HG03045 (cell line): Measurements from ENCODE around the gene EVA1B.

Source experiments
- ATAC-seq: cut with Tn5 transposase; IDR thresholded peaks from one replicate; pipeline ENCODE4 v1.9.1; 2021; ENCODE audit warnings: mild to moderate bottlenecking, moderate library complexity; ENCODE audit not compliant: unreplicated experiment

The EVA1B gene

DNA sequence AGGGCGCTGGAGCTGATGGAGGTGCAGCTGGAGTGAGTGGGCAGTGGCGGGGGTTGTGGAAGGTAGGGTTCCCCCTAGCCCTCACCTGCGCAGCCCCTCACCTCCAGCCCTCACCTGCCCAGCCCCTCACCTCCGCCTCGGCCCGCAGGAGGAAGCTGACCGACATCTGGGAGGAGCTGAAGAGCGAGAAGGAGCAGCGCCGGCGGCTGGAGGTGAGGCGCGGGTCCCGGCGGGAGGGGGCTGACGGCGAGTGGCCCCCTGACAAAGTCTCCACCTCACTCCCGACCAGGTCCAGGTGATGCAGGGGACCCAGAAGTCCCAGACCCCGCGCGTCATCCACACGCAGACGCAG, 2.7 kb downstream of the EVA1B start:
- no peak for ATAC-seq

GRCh38 chr1:36320291-36320761, 3.1 kb downstream of the EVA1B start:
- ATAC-seq: no peak

DNA sequence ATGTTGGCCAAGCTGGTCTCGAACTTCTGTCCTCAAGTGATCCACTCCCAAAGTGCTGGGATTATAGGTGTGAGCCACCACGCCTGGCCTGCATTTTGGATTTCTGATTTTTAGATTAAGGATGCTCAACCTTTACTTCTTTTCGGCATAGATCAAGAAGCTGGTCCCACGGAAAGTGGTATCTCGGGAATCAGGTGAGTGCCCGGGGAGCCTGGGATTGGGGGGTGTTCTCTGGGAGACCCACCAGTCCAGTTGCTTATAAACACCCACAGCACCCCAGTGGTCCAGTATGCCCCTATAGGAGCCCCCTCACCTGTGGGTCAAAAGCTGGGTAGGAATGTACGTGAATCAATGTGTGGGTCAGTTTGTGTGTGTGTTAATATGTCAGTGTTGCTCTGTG, 14.0 kb downstream of the EVA1B start:
- no peak for ATAC-seq

- ATAC-seq: no peak
Observed at GRCh38 chr1:36307601-36308330, 15.7 kb downstream of the EVA1B start.

- peak; percentile 96 for ATAC-seq
Observed at GRCh38 chr1:36306902-36307456, 16.5 kb downstream of the EVA1B start.

DNA sequence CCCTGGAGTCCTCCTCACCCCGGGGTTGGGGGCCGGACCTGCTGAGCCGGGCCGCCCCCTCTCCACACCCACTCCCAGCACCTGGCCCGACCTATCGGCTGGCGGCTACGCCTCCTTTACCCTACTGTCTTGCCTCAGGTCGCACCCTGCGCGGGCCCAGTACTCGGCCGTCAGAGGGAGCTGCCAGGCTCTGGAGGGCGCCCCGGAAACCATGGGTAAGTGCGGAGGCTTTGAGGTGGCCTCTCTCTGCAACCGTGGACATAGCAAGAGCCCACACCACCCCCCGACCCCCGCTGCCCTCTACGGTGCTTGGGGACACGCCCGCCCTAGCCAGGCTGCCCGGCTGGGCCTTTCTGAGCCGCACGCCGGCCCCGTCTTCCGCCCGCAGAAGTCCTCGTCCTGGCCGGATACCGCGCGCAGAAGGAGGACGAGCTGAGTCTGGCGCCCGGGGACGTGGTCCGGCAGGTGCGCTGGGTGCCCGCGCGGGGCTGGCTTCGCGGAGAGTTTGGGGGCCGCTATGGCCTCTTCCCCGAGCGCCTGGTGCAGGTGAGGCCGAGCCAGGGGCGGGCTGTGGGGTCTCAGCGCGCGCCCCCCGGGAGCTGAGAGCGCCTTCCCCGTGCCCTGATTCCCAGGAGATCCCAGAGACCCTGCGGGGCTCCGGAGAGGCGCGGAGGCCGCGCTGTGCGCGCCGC, 17.1 kb downstream of the EVA1B start, which contains the start of gene SH3D21:
TSS of gene SH3D21 (plus strand) at position 159 of the 692 bp plus-strand sequence. CDS start at position 212, 53 bp downstream.
- peak; percentile 26 for ATAC-seq

DNA sequence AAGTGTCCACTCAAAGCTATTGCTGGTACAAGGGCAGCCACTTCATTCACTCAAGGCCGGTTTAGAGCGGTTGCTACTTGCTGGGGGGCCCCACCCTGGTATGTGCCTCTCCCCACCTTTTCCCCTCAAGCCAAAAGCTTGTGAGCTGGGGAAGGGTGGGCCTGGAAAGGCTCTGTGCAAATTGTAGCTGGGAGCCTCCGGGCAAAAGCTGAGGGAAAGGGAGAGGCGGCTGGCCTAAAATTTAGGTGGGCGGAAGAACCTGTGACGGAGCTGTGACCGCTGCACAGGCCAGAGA, 17.6 kb downstream of the EVA1B start:
- ATAC-seq: no peak

DNA sequence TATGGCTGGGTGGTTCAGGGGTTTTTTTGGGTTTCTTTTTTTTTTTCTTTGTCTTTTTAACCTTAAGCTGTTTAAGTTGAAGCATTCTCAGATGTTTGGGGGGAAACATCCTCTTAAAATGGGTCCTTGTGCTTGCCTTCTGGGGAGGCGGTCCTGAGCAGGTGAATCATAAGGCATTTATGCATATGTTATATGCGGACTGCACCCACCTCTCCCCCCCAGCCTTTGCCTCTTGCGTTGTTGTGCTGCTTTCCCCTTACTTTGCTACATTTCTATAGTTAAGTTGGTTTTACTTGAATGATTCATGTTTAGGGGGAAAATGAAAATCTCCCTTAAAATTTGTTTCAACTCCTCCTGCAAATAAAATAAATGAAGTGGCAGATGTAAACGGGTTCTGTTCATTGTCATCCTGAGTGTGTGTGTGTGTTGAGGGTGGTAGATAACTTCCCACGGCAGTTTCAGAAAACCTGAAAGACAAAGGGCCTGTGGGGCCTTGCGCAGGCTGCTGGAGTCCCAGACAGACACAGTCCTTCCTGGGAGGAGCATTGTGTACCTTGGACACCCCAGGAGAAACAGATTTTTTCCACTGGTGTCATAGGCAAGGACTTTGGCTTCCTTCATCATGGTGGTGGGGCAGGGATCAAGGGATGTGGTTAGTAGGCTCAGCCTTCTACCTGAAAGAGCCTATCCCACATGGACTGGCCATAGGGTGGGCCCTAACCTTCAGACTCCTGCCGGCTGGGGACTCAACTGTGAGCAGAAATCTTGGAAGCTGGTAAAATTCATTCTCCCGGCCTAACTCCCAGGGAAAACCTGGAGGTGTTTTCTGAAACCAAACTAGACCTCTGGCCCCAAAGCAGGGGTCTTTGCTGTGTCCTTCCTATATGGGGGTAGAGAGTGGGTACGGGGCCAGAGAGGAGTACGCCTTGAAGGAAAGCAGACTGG, 18.2 kb downstream of the EVA1B start:
- no peak for ATAC-seq

DNA sequence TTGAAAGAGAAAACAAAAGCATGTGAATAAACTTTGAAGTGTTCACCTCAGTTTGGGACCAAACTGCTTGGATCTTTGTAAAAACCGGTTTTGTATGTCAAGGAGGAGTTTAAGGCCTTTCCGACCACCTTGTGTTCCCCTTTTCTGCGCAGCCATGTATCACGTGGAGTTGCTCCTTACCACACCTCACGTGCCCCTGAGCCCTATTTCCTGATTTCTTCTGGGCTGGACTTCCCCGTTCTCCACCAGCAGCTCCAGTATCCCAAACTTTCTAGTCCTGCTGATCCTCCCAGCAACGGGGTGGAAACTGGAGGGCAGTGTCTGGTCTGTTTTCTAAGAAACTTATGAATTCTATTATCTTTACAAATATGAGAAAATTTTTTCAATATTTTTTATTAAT, 18.9 kb downstream of the EVA1B start:
- ATAC-seq: no peak

DNA sequence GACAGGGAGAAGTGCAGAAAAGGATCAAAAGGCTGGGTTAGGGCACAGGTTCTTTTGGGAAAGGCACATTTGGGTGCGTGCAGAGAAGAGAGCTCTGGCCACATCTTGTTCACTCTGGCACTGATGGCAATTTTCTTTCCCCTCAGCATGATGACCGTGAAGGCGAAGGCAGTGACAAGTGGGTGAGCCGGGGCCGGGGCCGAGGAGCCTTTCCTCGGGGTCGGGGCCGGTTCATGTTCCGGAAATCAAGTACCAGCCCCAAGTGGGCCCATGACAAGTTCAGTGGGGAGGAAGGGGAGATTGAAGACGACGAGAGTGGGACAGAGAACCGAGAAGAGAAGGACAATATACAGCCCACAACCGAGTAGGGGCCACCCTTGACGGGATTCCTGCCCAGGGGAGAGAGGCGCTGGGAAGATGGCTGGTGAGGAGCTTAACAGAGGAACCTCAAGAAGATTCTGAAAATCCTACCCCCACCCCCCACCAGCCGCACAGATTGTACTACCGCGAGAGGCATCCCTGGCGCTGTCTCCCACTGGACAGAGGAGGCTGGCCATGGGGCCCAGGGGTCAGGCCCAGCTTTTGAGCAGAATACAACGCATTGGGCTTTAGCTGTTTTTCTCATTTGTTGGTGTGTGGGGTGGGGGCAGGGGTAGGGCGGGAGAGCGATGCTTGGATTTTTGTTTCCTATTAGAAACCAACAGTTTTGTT, 19.6 kb downstream of the EVA1B start:
- no peak for ATAC-seq

GRCh38 chr1:36303244-36303643, 20.2 kb downstream of the EVA1B start:
- no peak for ATAC-seq

- ATAC-seq: no peak
Observed at GRCh38 chr1:36301220-36301619, 22.2 kb downstream of the EVA1B start.

- ATAC-seq: no peak
Observed at GRCh38 chr1:36300526-36300925, 22.9 kb downstream of the EVA1B start.

DNA sequence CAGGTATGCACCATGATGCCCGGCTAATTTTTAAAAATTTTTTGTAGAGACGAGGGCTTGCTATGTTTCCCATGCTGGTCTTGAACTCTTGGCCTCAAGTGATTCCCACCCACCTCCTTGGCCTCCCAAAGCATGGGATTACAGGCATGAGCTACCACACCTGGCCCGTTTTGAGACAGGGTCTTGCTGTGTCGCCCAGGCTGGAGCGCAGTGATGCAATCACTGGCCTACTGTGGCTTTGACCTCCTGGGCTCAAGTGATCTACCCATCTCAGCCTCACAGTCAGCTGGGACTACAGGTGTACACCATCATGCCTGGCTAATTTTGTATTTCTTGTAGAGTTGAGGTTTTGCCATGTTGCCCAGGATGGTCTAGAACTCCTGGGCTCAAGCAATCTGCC, 24.8 kb downstream of the EVA1B start:
- no peak for ATAC-seq

DNA sequence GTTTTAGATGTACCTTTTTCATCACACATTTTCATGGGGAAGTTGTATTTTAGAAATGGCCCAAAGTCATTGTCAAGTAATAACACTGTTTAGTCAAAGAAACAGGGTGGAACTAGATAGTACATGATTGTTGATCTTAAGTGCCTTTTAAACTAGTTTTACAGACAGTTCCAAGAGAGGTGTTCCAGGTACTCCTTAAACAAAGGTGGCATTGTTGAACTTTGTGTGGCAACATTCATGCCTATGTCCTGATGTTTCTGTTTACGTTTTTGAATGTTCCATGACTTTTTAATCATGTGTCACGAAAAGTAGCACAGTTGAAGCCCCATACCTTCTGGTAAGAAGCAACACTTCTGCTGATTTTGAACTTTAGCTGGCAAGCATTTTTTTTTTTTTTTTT, 26.4 kb downstream of the EVA1B start:
- no peak for ATAC-seq

DNA sequence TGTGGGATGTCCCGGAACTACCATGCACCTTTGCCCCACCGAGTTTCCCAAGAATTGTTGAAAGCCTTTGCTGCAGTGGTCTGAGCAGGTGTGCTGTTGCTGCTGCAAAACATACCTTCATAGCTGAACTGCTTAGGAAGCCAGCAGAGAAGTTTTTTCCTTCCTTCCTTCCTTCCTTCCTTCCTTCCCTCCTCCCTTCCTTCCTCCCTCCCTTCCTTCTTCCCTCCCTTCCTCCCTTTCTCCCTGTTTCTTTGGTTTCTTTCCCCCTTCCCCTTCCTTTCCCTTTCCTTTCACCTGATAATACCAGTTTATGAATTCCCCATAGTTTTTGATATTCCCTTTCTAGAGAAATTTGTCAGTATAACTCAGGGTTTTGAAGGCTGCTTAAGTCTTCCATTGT, 28.1 kb downstream of the EVA1B start:
- ATAC-seq: no peak

DNA sequence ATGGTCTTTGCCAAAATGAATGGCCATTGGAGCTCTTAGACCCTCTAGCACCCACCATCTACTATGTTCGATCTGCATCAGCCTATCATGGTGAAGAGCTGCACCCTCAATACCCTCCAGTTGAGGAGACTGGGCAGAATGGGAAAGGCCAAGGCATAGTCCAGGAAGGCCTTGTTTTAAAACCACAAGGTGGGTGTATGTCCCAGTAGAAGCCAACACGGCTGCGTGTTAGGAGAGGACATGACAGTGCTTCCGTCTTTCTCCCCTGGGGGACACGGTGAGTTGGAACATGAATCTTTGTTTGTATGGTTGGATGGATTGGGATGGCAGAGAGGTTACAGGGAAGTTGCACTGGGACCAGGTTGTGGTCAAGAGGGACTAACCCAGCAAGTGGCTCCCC, 35.9 kb downstream of the EVA1B start:
- ATAC-seq: no peak

- ATAC-seq: no peak
Observed at GRCh38 chr1:36286802-36287201, 36.6 kb downstream of the EVA1B start.

- no peak for ATAC-seq
Observed at GRCh38 chr1:36285443-36286101, 37.9 kb downstream of the EVA1B start.

GRCh38 chr1:36284517-36284916, 38.9 kb downstream of the EVA1B start:
- no peak for ATAC-seq
